DMS 273 (cell line): Measurements from ENCODE around the gene TRMT10A.

Experiments used
- DNase-seq: peaks from one replicate; lab custom pipeline; 2025; ENCODE audit not compliant: unreplicated experiment; lab: John Stamatoyannopoulos, UW

Gene TRMT10A

GRCh38 chr4:99563310-99564186 is at the start of gene TRMT10A:
TRMT10A (minus strand) TSS chr4:99564039; CDS start chr4:99559338, 4,701 bp downstream.
- peak; percentile 97 for DNase-seq

DNA sequence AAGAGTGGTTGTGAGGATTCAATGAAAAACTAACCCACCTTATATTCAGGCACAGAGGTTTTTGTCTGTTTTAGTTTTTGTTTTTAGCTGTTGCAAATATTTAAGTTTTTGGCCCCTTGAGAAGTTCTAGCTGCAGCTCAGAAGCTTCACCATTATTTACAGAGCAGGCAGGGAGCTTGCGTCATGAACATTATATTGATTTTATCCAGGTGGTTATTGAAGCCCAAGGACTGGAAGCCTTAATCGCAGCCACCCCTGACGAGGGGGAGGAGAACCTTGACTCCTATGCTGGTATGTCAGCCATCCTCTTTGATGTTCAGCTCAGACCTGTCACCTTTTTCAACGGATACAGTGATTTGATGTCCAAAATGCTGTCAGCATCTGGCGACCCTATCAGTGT is 48.9 kb upstream of the TRMT10A start:
- DNase-seq, result no peak

GRCh38 chr4:99612281-99612680 is 48.4 kb upstream of the TRMT10A start:
- DNase-seq, result no peak

DNA sequence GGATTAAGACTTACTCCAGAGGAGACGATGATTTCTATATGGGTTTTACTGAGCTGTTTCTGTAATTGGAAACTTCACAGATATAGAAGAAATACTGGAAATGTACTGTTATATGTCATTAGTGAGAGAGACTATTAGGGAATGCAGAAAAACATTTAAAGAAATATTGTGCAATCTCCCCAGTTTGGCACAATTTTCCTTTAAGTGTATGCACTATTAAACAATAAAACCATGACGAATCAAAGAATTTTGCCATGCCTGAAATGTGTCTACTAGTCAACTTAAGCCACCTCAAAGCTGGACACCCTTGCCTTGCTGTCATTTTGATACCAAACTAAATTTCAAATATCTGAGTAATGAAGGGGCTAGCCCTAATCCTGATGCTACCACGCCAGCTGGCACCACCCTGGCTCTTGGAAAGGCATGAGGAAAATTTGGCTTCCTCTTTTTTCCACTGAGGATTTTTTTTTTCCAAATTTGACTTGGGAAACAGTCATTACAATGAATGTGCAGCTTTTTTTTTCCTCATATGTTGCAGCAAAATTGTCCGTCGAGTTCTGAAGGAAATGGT is 46.9 kb upstream of the TRMT10A start:
- no peak for DNase-seq

GRCh38 chr4:99608417-99608816 is 44.6 kb upstream of the TRMT10A start:
- DNase-seq, result no peak

- no peak for DNase-seq
Observed at GRCh38 chr4:99606716-99607115, 42.9 kb upstream of the TRMT10A start.

DNA sequence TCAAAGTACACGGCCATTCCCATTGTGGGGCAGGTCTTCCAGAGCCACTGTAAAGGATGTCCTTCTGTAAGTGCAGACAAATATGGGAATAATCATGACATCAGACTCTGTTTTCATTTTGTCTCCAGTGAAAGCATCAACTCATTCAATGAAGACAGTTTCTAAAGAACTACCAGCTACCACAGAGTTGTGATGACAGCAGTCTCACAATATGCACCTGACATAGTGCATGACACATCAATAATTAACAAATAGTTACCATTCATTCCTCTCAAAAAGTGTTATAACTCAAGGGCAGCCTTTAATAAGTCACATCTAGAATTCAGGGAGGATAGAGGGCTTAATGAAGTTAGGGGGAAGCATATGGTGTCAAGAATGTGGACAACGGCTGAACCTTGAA is 31.0 kb upstream of the TRMT10A start:
- no peak for DNase-seq

DNA sequence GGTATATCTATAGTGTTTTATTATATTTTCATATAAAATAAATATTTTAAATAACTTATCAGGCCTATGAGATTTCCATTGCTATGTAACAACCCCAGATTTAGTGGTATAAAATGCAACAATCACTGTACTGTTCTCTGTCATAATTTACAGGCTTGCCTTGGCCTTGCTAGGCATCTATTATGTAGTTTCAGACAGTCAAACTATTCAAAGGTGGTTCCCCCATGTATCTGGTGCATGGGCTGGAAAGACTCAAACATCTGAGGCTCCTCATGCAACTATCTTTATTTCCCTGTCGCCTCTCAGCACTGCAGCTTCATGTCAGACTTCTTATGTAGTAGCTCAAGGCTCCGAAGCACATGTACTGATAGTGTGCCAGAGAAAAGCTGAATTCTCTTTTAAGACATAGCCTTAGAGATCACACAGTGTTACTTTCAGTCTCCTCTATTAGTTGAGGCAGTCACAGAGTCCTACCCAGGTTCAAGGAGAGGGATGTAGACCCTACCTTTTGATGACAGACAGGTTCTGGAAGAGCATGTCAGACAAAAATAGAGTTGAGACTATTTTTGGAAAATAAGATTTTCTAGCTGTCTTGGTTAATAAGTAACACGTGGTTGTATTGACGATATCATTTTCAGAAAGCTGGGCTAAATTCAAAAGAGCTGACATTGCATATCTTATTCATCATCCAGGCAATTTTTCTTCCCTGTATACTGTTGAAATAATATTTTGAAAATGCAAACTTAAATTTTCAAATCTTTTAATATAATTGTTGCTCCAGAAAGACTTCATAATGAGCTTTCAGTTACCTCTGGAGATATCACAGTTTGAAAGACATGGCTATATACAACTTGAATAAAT is 30.2 kb upstream of the TRMT10A start:
- DNase-seq, result no peak

- no peak for DNase-seq
Observed at GRCh38 chr4:99591757-99592156, 27.9 kb upstream of the TRMT10A start.

DNA sequence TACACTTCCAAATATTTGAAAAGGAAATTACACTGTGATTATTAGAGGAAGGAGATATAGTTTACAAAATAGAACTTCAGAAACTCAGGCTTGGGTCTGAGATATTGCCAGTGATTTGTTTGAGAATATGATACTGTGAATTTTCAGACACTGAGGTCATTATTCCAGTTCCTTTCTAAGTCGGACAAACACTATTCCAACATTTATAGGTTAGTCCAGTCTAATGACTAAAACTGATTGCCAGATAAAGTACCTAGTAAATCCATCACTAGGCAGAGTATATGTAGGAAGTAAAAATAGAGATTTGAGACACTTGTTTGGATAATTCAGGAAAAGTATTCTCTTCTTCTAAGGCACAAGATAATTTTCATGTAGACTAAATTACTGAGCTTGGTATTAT is 24.0 kb upstream of the TRMT10A start:
- DNase-seq, result no peak

DNA sequence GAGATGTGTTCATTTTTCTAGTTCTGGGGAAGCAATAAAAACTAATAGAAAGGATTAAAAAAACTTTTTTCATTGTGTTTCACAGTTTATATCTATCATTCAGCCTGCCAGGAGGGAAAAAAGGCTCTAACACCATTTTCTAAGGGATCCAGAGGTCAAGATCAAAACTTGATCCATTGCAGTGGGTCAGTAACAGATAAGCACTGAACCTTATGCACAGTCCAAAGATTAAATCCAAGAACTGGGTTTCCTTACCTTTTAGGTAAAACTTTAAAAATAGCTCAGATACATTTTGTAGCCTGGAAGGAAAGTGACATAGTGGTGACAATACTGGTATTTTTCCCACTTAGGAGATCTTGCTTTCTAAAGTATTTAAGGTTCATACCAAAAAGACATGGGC is 23.5 kb upstream of the TRMT10A start:
- DNase-seq, result no peak

DNA sequence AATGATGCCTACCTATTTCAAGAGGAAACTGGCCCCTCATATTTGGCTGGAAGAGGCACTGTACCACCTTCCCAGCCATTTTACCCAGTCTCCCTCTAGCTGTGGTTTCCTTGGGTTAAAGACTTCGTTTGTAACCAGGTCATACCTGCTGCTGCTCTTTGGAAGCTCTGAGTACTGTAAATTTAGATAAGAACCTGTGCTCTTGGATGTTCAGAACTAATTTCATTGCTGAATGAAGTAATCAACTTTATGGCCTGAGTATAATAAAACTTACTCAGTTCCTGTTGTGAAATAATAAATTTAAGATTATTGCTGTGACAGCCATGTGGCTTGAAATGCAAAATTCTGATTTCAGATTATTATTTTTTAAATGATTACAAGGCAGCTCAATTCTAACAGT is 23.0 kb upstream of the TRMT10A start:
- no peak for DNase-seq

DNA sequence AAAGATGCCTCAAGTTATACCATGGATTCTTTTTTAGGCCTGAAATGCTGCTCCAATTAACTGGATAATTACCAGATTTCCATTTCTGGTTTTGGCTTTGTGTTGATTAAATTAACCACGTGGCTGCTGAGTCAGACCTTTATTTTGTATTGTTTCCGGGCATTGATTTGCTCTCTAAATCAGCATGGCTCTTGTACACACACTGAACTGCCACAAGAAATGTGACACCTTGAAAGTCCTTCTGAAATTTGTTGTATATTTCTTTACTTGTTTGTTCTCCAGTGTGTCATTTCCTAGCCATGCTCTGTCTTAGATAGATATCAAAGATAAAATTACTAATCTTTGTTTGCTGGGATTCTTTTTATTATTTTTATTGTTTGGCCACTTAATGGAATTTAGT is 22.5 kb upstream of the TRMT10A start:
- no peak for DNase-seq

- no peak for DNase-seq
Observed at GRCh38 chr4:99585516-99585915, 21.7 kb upstream of the TRMT10A start.

DNA sequence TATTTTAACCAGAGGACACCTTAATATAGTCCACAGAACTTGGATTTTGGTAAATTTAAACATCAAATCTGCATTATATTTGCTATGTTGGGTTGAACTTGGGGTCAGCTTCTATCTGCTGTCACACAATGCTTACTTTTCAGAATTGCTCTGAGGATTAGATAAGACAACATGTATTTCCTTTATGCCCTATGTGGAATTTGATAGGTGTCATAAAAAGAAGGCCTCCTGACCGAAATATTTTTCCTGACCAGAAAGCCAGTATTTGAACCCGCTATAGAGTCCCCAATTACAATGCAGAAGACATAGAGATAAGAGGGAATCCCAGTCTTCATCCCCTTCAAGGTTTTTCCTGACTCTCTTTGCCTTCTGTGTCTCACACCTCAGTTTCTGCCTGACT is 14.9 kb upstream of the TRMT10A start:
- DNase-seq, result no peak

- DNase-seq, result no peak
Observed at GRCh38 chr4:99574530-99575324, 10.9 kb upstream of the TRMT10A start, which contains the start of gene MTTP. MTTP (plus strand) TSS chr4:99574824; CDS start chr4:99574910, 86 bp downstream.

DNA sequence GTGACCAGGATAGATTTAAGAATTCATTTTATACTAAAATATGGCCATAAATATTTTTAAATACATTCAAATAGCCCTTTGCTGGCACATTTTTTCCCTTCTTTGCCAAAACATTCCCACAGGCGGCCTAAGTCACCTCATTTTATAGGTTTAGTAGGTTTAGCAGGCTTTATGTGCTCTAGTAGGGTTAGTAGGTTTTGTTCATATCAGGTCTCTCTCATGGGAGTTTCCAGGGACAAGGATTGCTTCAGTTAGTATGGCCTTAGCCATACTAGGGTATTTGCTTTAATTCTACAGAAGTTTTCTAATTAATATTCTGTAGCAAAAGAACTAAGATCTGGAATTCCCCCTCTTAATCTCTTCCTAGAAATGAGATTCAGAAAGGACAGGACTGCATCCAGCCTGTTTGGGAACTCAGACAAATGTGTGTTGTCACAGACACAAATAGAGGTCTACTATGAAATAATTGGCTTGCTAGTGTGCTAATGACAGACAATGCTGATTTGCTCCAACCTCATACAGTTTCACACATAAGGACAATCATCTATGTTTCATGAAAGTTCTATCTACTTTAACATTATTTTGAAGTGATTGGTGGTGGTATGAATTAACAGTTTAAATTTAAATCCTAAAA is 10.0 kb upstream of the TRMT10A start:
- no peak for DNase-seq

DNA sequence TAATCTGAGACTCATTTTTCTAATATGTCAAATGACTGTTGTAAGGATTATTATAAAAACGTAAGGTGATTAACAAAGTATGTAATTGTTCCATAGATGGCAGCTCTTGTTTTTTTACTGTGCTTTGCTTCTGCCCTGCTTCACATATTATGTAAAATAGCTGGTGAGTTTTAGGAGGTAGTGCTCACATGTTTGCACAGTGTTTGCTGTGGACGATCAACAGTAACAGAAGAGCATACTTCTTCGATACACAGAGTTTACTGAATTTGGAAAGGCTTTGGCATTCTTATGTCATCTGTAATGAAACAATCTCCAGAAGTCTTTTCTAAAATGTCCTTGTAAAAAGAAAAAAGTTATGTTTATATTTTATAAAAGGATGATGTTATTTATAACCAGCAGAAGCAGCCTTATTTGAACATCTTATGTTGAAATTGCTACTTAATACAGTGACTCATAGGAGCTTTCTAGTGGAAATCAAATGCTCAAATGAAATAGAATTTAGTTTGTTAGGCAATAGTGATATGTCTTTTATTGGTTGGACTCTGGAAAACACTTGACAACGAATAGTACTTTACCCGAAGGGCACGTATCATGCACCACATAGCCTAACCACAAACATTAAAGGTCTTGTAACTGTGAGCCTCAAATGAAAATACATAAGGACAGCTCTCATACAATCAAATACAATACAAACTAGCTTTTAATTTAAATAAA is 8.8 kb upstream of the TRMT10A start:
- no peak for DNase-seq

DNA sequence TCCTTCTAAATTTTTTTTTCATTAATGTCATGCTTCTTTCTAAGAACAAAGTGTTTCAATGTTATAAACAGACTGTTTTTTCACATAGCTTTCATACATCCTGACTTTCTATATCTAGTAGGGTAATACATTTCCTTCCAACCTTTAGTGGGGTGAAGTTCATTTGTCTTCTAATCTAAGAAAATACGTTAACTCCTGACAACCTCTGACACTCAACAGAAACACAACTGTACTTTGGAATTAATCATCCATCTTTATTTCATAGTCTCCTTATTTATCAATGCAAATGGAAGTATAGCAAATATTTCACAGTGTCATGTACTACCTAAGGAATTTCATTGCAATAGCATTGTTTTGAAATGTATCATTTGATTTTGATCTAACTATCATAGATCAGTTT is 8.0 kb upstream of the TRMT10A start:
- no peak for DNase-seq

DNA sequence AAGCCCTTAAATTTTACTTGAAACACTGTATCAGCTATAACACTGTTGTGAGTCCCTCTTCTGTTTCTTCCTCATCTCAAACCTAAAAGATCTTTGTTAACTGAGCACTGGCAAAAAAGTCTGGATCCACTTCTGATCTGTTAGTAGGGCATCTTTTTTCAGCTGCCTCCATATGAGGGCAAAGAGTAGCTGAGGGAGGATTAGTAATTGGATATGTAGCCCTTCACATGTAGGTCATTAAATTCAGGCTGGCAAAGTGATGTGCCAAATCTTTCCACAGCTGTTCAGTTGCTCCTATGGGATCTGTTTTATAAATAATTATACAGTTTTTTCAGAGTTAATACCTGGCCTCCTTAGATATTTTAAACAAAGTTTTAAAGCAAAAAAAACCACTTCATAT is 1.1 kb upstream of the TRMT10A start:
- peak; percentile 87 for DNase-seq
